ENCODE measurements around the gene VWC2L. TPM values are rescaled to one million over a fixed set of nuclear protein-coding genes. Genes with fewer than 3 reads are reported as not detected.

Gene VWC2L
- total RNA-seq, 1 donor from 2014 or later = not detected

GRCh38 chr2:214451516-214452275, 40.8 kb downstream of the VWC2L start:
- intact Hi-C loops (cut with DNase I) = no loop called here

DNA sequence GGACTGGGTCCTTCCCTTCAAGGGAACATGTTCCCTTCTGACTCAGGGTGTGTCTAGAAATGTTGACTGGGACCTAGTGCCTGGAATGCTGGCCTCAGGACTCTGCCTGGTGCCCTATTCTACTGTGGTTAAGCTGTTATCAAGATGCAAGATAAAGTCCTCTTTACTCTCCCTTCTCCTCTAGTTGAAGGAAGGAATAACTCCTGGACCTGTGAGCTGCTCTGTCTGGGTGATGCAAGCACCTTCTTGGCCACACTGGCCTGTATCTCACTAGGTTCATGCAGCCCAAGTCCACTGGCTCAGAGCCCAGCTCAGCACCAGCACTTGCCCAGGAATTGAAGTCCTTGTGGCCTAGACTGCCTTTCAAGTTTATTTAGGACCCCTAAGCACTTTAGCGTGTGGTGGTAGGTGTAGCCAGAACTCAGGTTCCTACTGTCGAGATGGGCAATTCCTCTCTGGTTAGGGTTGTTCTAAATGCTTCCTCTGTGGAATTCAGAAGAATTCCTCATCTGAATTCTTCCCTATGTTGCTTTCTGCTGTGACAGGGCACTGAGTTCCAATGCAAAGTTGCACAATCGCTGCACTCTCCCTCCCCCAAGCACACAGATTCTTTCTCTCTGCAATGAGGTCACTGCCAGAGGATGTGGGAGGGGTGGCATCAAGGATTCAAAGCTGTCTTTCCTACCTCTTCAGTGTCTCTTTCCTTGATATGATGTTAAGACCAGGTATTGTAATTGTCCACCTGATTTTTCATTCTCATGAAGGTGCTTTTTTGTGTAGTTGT, 54.7 kb downstream of the VWC2L start:
- intact Hi-C loops (cut with DNase I) = no loop called here
- peak; percentile 95 for ATAC-seq
- DNase-seq (ENCODE audit: missing footprints) = peak; percentile 74

More at GRCh38 chr2:214451516-214452275, 40.8 kb downstream of the VWC2L start:
- no peak for DNase-seq (ENCODE audit: missing footprints)
- no peak for ATAC-seq

- ATAC-seq (no peak), DNase-seq (ENCODE audit: missing footprints) (no peak)
- intact Hi-C loops (cut with DNase I) = no loop called here
These were observed 58.9 kb downstream of the VWC2L start for GRCh38 chr2:214469728-214470127.

DNA sequence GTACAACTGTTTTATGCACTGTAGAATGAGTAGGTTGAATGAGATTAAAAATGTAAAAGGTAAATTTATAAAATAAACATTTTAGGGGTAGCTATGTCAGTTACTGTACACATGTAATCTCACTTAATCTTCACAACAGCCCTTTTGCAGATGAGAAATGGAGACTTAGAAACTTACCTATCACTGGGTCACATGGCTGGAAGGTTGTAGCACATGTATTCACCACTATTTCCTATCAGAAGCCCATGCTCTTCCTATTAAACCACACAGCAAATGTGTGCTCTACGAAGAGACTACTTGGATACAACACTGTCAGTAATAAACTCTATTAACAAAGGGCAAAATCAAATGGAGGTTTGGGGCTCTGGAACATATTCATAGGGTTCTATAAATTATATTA, 60.5 kb downstream of the VWC2L start:
- ATAC-seq (no peak), DNase-seq (ENCODE audit: missing footprints) (no peak)
- intact Hi-C loops (cut with DNase I) = no loop called here

GRCh38 chr2:214471990-214472389, 61.1 kb downstream of the VWC2L start:
- DNase-seq (ENCODE audit: missing footprints) = no peak
- intact Hi-C loops (cut with DNase I) = no loop called here
- ATAC-seq = no peak

DNA sequence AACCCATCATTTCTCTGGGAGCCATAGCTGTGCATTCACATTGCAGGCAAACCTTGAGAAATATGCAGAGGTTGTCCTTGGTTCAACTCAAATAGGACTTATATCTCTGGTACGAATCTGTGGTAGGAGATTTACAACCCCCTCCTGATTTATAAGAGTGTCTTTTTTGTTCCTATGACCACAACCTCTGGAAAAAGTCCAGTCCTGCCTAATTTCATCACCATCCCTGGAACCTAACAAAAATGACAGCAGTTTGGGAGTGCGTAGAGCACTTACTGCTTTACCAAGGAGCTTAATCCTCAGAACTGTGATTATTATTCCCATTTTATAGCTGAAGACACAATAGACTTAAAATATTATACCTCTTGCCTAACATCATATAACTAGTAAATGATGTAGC, 66.5 kb downstream of the VWC2L start:
- DNase-seq (ENCODE audit: missing footprints) (no peak), ATAC-seq (peak; percentile 73)
- intact Hi-C loops (cut with DNase I) = no loop called here

DNA sequence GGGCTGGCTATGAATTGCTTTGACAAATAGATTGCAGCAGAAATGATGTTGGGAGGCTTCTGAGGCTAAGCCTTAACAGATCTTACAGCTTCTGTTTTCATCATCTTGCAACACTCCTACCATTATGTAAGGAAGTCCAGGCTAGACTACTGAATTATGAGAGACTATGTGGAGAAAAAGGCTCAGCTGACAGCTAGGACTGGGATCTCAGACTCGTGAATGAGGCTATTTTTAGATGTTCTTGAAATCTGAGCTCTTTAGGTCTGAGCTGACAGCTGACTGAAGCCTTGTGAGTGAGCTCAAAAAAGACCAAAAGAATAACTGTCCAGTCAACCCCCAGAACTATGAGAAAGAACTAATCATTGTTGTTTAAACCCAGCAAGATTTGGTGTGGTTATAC, 70.3 kb downstream of the VWC2L start:
- intact Hi-C loops (cut with DNase I) = no loop called here
- DNase-seq (ENCODE audit: missing footprints) = no peak

GRCh38 chr2:214482728-214483127, 71.9 kb downstream of the VWC2L start:
- DNase-seq (ENCODE audit: missing footprints) (no peak), ATAC-seq (no peak)
- intact Hi-C loops (cut with DNase I) = no loop called here

More for the DNA sequence above, 70.3 kb downstream of the VWC2L start:
- peak; percentile 79 for ATAC-seq

DNA sequence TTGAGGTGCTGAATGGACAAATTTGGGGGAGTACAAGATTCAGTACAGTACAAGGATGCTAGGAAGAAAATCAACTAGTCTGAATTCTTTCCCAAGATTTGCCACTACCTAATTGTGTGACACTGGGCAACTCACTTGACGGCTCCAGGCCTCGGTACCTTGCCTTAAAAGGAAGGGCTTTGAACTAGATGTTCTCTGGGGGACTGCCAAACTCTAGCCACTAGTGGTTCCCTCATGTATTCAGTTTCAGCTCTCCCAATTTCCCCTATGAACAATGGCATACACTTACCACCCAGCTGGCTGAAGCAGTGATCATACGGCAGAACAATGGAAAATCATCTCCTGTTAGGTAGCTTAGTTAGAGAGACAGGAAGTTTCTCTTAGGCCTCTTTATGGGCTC, 73.4 kb downstream of the VWC2L start:
- intact Hi-C loops (cut with DNase I) = no loop called here
- ATAC-seq (peak; percentile 53), DNase-seq (ENCODE audit: missing footprints) (no peak)

- ATAC-seq = no peak
These were observed 73.8 kb downstream of the VWC2L start for GRCh38 chr2:214484701-214485100.

GRCh38 chr2:214489181-214489580, 78.3 kb downstream of the VWC2L start:
- DNase-seq (ENCODE audit: missing footprints) (no peak), ATAC-seq (no peak)
- intact Hi-C loops (cut with DNase I) = no loop called here

More at GRCh38 chr2:214484701-214485100, 73.8 kb downstream of the VWC2L start:
- DNase-seq (ENCODE audit: missing footprints) = no peak
- intact Hi-C loops (cut with DNase I) = no loop called here

DNA sequence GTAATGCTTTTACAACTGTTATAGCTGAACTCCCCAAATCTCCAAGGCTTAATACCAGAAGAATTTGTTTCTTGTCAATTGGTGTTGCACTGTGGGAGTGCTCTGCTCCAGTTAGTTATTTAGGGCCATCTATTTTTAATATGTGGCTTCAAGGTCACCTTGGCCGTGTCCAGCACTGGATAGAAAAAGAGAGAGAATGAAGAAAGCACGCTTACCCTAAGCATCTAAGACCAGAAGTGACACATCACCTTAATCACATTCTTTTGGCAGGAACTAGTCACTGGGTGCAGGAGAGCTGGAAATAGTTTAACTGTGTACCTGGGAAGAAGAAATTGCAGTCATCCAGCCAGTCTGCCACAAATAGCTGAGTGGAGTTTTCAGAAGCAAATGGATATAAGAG, 78.8 kb downstream of the VWC2L start:
- peak; percentile 48 for ATAC-seq
- intact Hi-C loops (cut with DNase I) = no loop called here
- DNase-seq (ENCODE audit: missing footprints) = no peak

GRCh38 chr2:214492152-214492551, 81.3 kb downstream of the VWC2L start:
- ATAC-seq (no peak), DNase-seq (ENCODE audit: missing footprints) (no peak)
- intact Hi-C loops (cut with DNase I) = no loop called here

GRCh38 chr2:214492608-214493007, 81.8 kb downstream of the VWC2L start:
- DNase-seq (ENCODE audit: missing footprints) (no peak), ATAC-seq (no peak)
- intact Hi-C loops (cut with DNase I) = no loop called here

DNA sequence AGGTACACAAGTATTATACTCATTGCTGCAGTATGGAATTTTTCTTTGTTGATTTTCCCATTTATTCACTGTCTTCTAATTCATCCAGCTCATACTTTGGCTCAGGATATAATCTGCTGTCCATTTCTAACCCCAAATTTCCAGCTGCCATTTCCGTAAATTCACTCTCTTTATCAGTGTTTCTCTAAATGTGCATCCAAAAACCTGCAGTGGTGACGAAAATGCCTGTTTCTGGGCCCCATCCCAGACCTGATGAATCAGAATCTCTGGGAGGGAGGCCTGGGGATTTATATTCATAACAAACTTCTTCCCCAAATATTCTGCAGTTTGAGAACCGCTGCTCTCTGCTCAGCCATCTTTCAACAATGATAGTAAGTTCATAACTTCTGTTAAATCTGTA, 86.6 kb downstream of the VWC2L start:
- ATAC-seq (peak; percentile 69), DNase-seq (ENCODE audit: missing footprints) (no peak)
- intact Hi-C loops (cut with DNase I) = no loop called here

- ATAC-seq (no peak), DNase-seq (ENCODE audit: missing footprints) (no peak)
- intact Hi-C loops (cut with DNase I) = no loop called here
These were observed 92.7 kb downstream of the VWC2L start for GRCh38 chr2:214503568-214503967.

DNA sequence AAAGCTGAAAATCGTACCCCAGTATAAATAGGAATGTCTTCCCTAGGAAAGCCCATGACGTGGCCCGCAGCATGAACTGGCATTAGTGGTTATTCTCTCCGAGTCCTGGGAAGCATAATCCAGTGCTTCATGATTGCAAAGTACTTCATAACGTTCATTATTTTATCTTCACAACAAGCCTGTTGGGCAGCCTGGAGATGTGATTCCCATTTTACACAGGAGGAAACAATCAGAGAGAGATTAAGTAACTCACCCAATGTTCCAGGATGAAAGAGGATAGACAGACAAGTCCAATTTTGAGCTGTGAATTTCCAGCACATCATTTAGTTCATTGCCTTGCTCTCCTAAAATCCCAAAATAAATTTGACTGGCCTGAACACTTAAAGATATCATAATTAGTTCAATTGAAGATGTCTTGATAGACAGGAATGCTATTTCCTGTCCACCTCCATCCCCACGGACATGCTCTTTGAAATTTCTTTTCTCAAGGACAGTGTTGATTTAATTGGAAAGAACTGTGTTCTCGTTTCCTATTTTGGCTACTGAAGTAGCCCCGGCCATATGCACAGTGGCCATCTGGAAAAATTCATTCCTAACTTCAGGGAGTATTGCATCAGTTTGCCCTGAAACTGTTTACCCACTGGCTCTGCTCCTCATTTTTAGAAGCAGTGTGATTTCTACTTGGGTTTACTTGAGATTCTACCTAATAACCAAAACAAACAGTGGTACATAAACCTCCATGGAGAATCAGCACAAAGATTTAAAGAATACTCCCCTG, 93.9 kb downstream of the VWC2L start:
- DNase-seq (ENCODE audit: missing footprints) = peak; percentile 66
- intact Hi-C loops (cut with DNase I) = no loop called here
- ATAC-seq = peak; percentile 75

- ATAC-seq = no peak
- intact Hi-C loops (cut with DNase I) = no loop called here
- no peak for DNase-seq (ENCODE audit: missing footprints)
These were observed 96.2 kb downstream of the VWC2L start for GRCh38 chr2:214507032-214507431.

- ATAC-seq (no peak), DNase-seq (ENCODE audit: missing footprints) (no peak)
- intact Hi-C loops (cut with DNase I) = no loop called here
These were observed 103.8 kb downstream of the VWC2L start for GRCh38 chr2:214514704-214515103.
